Heart right ventricle (tissue), 16 donors: ENCODE results near the gene LRIT1. TPM values are rescaled to one million over a fixed set of nuclear protein-coding genes. Genes with fewer than 3 reads are reported as not detected.

Experiments used
- ATAC-seq, 8 donors: fragments of 200-7000 bp; cut with Tn5 transposase; one replicate each; pipeline ENCODE4 v1.9.1; 2020; ENCODE audit warnings: mild to moderate bottlenecking in 8 of 8, moderate library complexity in 8 of 8, moderate number of reproducible peaks in 1 of 8
- DNase-seq, 2 donors: peaks; one replicate each; pipeline ENCODE4 v3.0.0-alpha.2; 2020
- H3K27ac ChIP-seq, 10 donors: fragments of 200-600 bp; sonication (generic) in 2 of 10; one replicate each; pipeline versions ENCODE4 v1.5.0 to v1.8.0; 2020 to 2022; ENCODE audit warnings: mild to moderate bottlenecking in 3 of 10
- H3K27me3 ChIP-seq, 7 donors: fragments of 200-600 bp; one replicate each; pipeline ENCODE4 v1.8.0; 2021 to 2022; ENCODE audit warnings: mild to moderate bottlenecking in 2 of 7
- H3K36me3 ChIP-seq, 9 donors: fragments of 200-600 bp; sonication (generic) in 1 of 9; one replicate each; pipeline versions ENCODE4 v1.5.0 to v1.8.0; 2020 to 2022; ENCODE audit warnings: mild to moderate bottlenecking in 2 of 9
- H3K4me1 ChIP-seq, 9 donors: fragments of 200-600 bp; sonication (generic) in 1 of 9; one replicate each; pipeline versions ENCODE4 v1.5.0 to v1.8.0; 2020 to 2022; ENCODE audit warnings: mild to moderate bottlenecking in 4 of 9
- H3K4me3 ChIP-seq, 10 donors: fragments of 200-600 bp; sonication (generic) in 2 of 10; one replicate each; pipeline versions ENCODE4 v1.5.0 to v1.8.0; 2020 to 2022; ENCODE audit warnings: mild to moderate bottlenecking in 7 of 10, moderate library complexity in 2 of 10
- H3K9me3 ChIP-seq, 11 donors: fragments of 200-600 bp in 10 of 11; sonication (generic) in 2 of 11; one replicate each; pipeline versions ENCODE4 v1.5.0 to v1.8.0; 2013 to 2022; ENCODE audit warnings: mild to moderate bottlenecking in 2 of 11, control low read depth in 1 of 11, moderate library complexity in 1 of 11
- WGBS, 2 donors: extraction: QIAGEN DNeasy Blood & Tissue Kit; methylation state at CpG; one replicate each; pipeline ENCODE4 v1.1.7; 2013; ENCODE audit warnings: inconsistent platforms in 1 of 2; 5-methylcytosine and 5-hydroxymethylcytosine counted together
- intact Hi-C, 10 donors: fragments of 100-400 bp; cut with DNase I; formaldehyde crosslinking; loops; one replicate each; pipeline versions ENCODE4 v1.11.1 to v1.14.2; 2022
- polyA plus RNA-seq, 2 donors: library from polyadenylated mRNA; stranded (reverse); fragments of 200-250 nt; gene quantifications; one replicate each; pipeline ENCODE4 v1.2.3, GENCODE V29; 2013
- total RNA-seq, 10 donors: library from RNA; stranded (reverse); fragmentation: NEBNext Ultra II Directional in 3 of 10; extraction: Animal tissue kit (Norgen Biotek cat#: 25700) in 3 of 10; gene quantifications; one replicate each; pipeline versions ENCODE4 v1.2.1 to v1.2.4, GENCODE V29; 2021 to 2023
- TF ChIP-seq, protein P1 (sequence below), 9 donors: fragments of 200-600 bp; sonication (generic) in 2 of 9; IDR thresholded peaks; one replicate each; pipeline versions ENCODE4 v1.5.0 to v1.8.0; 2021 to 2022; ENCODE audit warnings: antibody characterized with exemption in 9 of 9, mild to moderate bottlenecking in 5 of 9, moderate library complexity in 1 of 9
- donor health status: Arrhythmogenic right ventricular cardiomyopathy.
- donor health status: ischemic (EF 13 %, LVEDD 7.1; RV severe dilation, severe dysfunction).
- donor health status: healthy with polysubstance abuse.
- donor health status: DM: no; HTN: yes; CAD: no.
- donor health status: DM: no; HTN: no; CAD: no.
- donor health status: ischemic (EF 25% LVEDD 6.9; RV normal size, moderate dysfunction).
- donor health status: ischemic (EF 25% LVEDD 5.7; RV mildly dilated, moderate dysfunction).
- donor health status: healthy.
- donor health status: DM: yes; HTN: yes; CAD: no.
- donor health status: Ischemic cardiomyopathy.
- donor health status: ischemic (EF 35%, LVEDD 5.7; RV mildly dilated, moderate dysfunction).
- donor health status: nonischemic (EF 11% LVEDD 7.7; RV severe dilation, severe dysfunction).
- donor health status: DM: yes; HTN: yes; CAD: no.
- donor health status: PGD.
- donor health status: ischemic (EF 29% LVEDD 5.4; RV normal size, mild dysfunction).
- donor health status: nonischemic (EF 23%, LVEDD 6.1; RV moderate dilation, normal function).

LRIT1 gene
- total and polyA plus RNA-seq, 12 donors = 0.10 to 0.17 TPM; not detected in 10

GRCh38 chr10:84204610-84205009 is 36.7 kb downstream of the LRIT1 start:
- DNase-seq (no peak), ATAC-seq (no peak)
- H3K27me3 ChIP-seq = peaks cover 0 to 13% (median 3%) of the 10 kb centered on the region in 7 donors
- no peak overlapping the region for H3K4me3 ChIP-seq
- H3K36me3 ChIP-seq = no peaks in the 10 kb centered on the region
- TF ChIP-seq, protein P1, sequence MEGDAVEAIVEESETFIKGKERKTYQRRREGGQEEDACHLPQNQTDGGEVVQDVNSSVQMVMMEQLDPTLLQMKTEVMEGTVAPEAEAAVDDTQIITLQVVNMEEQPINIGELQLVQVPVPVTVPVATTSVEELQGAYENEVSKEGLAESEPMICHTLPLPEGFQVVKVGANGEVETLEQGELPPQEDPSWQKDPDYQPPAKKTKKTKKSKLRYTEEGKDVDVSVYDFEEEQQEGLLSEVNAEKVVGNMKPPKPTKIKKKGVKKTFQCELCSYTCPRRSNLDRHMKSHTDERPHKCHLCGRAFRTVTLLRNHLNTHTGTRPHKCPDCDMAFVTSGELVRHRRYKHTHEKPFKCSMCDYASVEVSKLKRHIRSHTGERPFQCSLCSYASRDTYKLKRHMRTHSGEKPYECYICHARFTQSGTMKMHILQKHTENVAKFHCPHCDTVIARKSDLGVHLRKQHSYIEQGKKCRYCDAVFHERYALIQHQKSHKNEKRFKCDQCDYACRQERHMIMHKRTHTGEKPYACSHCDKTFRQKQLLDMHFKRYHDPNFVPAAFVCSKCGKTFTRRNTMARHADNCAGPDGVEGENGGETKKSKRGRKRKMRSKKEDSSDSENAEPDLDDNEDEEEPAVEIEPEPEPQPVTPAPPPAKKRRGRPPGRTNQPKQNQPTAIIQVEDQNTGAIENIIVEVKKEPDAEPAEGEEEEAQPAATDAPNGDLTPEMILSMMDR (IDR thresholded peaks at IDR 0.05) = no peak
- no peaks in the 10 kb centered on the region for H3K9me3 ChIP-seq
- no peak overlapping the region for H3K27ac ChIP-seq
- 87 to 88% methylated on average over 4 of the region's 4 CpGs for WGBS, 2 donors
- H3K4me1 ChIP-seq = no peaks in the 10 kb centered on the region
- intact Hi-C loops = loop anchor here in 5 of 10 donors (2.0 to 10.0 kb wide), 4 partner anchors 47 to 60 kb away; no protein-coding TSS in a partner anchor

DNA sequence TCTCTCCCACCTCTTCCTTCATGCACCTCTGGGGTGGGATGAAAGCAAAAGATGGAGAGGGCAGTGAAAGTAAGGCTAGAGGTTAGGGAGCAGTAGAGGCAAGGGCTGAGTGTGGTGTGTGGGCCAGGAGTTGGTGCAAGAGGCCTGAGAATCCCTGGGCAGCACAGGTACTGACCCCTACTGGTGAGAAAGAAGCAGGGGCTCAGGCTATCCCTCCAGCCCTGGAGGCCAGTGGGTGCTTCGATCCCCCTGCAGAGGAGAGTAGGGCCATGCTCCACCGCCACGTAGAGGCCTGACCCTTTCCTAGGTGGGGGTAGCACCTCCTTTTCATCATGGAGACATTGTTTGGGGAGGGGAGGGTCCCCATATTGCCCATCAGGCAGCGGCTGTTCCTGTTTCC is 37.2 kb downstream of the LRIT1 start:
- intact Hi-C loops = loop anchor here in 4 of 10 donors (2.0 to 10.0 kb wide), 4 partner anchors 47 to 59 kb away; no protein-coding TSS in a partner anchor
- no peaks in the 10 kb centered on the region for H3K36me3 ChIP-seq
- ATAC-seq = no peak

GRCh38 chr10:84202349-84202748 is 39.0 kb downstream of the LRIT1 start:
- WGBS, 2 donors = 88 to 90% methylated on average over 5 of the region's 5 CpGs
- Histone ChIP-seq H3K27ac (no peak overlapping the region), H3K27me3 (peaks cover 0 to 13% (median 0%) of the 10 kb centered on the region in 7 donors), H3K4me3 (no peak overlapping the region), H3K36me3 (no peaks in the 10 kb centered on the region), H3K4me1 (peaks cover 0 to under 1% (median 0%) of the 10 kb centered on the region in 9 donors), H3K9me3 (no peaks in the 10 kb centered on the region)
- intact Hi-C loops = loop anchor here in 3 of 10 donors (5.0 to 10.0 kb wide), 3 partner anchors 45 to 58 kb away; no protein-coding TSS in a partner anchor
- no peak for DNase-seq
- TF ChIP-seq, protein P1 (IDR thresholded peaks at IDR 0.05) = no peak
- no peak for ATAC-seq

More for the DNA sequence above, 37.2 kb downstream of the LRIT1 start:
- Histone ChIP-seq H3K27me3 (peaks cover 0 to 13% (median 3%) of the 10 kb centered on the region in 7 donors), H3K9me3 (no peaks in the 10 kb centered on the region), H3K27ac (no peak overlapping the region), H3K4me3 (no peak overlapping the region), H3K4me1 (no peaks in the 10 kb centered on the region)
- WGBS, 2 donors = 81 to 86% methylated on average over 4 of the region's 4 CpGs
- TF ChIP-seq, protein P1 (IDR thresholded peaks at IDR 0.05) = peak in 3 of 9 donors; percentile 6 to 31 (median 12)
- no peak for DNase-seq

GRCh38 chr10:84201682-84202081 is 39.7 kb downstream of the LRIT1 start:
- Histone ChIP-seq H3K9me3 (no peaks in the 10 kb centered on the region), H3K27me3 (peaks cover 0 to 14% (median under 1%) of the 10 kb centered on the region in 7 donors), H3K36me3 (no peaks in the 10 kb centered on the region), H3K4me3 (no peak overlapping the region), H3K27ac (no peak overlapping the region), H3K4me1 (peaks cover 0 to 7% (median 0%) of the 10 kb centered on the region in 9 donors)
- ATAC-seq (no peak), DNase-seq (no peak)
- intact Hi-C loops = loop anchor here in 3 of 10 donors (5.0 to 10.0 kb wide), 3 partner anchors 44 to 57 kb away; no protein-coding TSS in a partner anchor
- WGBS, 2 donors = 90 to 93% methylated on average over 11 of the region's 11 CpGs
- TF ChIP-seq, protein P1 (IDR thresholded peaks at IDR 0.05) = no peak
